Measurements from ENCODE around the gene ARFGAP1.

DNA sequence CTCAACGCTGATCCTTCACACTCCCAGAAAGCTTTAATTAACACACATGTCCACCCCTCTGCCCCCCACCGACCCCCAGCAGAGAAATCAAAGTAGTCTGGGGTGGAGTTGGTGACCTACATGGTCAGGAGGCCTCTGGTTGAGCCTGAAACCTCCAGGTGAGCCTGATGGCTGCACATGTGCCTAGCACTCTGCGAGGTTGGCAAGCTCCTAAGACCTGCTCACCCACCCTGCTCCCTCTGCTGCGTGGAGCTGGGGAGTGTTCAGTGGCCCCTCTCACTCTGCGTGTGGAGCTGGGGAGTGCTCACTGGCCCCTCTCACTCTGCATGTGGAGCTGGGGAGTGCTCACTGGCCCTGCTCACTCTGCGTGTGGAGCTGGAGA lies 48.8 kb upstream of the ARFGAP1 start:
- TF ChIP-seq POLR2AphosphoS5 (IDR thresholded peaks at IDR 0.05; ENCODE audit: low read depth, low read length), result no peak
- no peak for TF ChIP-seq POLR2A (IDR thresholded peaks at IDR 0.05; ENCODE audit: low read depth, low read length)
- no peak for TF ChIP-seq SPI1 (IDR thresholded peaks at IDR 0.05; ENCODE audit: low read depth, low read length)
- no peak for TF ChIP-seq TAF1 (IDR thresholded peaks at IDR 0.05; ENCODE audit: low read depth, low read length)
- no peak for TF ChIP-seq POU2F2 (IDR thresholded peaks at IDR 0.05; ENCODE audit: low read depth, low read length)
- TF ChIP-seq PAX5 (IDR thresholded peaks at IDR 0.05; ENCODE audit: insufficient read depth, low read length, severe bottlenecking), result no peak

Measured in GM12891 (cell line).